Measurements from ENCODE around the gene PTPRZ1.

The PTPRZ1 gene

DNA sequence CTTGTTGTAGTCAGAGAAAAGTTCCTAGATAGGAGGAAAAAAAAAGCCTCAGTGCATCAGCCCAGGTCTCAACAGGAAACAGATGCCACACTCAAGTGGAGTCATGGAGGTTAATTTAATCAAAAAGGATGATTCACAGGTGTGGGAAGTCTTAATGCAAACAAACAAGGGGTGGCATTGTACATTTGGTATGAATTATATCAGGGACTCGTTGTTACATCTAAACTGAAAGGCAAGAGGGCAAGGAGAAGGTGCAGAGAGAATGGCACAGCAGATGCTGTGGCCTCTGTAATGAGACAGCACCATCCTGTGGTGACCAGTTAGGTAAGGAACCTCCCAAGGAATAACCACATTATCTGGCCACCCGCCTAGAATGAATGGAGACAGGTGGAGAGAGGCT lies 133.7 kb downstream of the PTPRZ1 start:
- no peak overlapping the region for H3K27ac ChIP-seq (ENCODE audit: low read depth, low read length)
- H3K36me3 ChIP-seq (ENCODE audit: control insufficient read depth, insufficient read depth, low read length) = peaks cover 41% of the 10 kb centered on the region
- H3K4me3 ChIP-seq (ENCODE audit: low read depth, low read length) = no peak overlapping the region
- H3K27me3 ChIP-seq (ENCODE audit: control insufficient read depth, insufficient read depth, low read length) = no peaks in the 10 kb centered on the region
- no peaks in the 10 kb centered on the region for H3K4me1 ChIP-seq (ENCODE audit: control insufficient read depth, insufficient read depth, low read length)
- H3K9ac ChIP-seq (ENCODE audit: low read depth, low read length) = no peak overlapping the region
- no peaks in the 10 kb centered on the region for H3K9me3 ChIP-seq (ENCODE audit: control insufficient read depth, insufficient read depth, low read length)

DNA sequence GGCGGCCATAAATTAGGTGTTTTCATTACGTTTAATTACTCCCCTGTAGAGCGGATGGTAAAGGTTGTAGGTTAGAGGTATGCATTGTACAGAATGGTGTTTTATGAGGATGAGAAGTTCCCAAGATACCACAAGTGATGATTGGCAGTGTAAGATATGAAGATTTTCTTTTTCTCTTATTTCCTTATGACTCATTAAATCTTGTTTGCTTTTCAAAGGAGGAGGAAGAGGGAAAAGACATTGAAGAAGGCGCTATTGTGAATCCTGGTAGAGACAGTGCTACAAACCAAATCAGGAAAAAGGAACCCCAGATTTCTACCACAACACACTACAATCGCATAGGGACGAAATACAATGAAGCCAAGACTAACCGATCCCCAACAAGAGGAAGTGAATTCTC lies 137.2 kb downstream of the PTPRZ1 start:
- no peaks in the 10 kb centered on the region for H3K4me1 ChIP-seq (ENCODE audit: control insufficient read depth, insufficient read depth, low read length)
- no peak overlapping the region for H3K27ac ChIP-seq (ENCODE audit: low read depth, low read length)
- H3K36me3 ChIP-seq (ENCODE audit: control insufficient read depth, insufficient read depth, low read length) = peaks cover 59% of the 10 kb centered on the region
- H3K4me3 ChIP-seq (ENCODE audit: low read depth, low read length) = no peak overlapping the region
- no peaks in the 10 kb centered on the region for H3K27me3 ChIP-seq (ENCODE audit: control insufficient read depth, insufficient read depth, low read length)
- H3K9ac ChIP-seq (ENCODE audit: low read depth, low read length) = no peak overlapping the region
- H3K9me3 ChIP-seq (ENCODE audit: control insufficient read depth, insufficient read depth, low read length) = no peaks in the 10 kb centered on the region

DNA sequence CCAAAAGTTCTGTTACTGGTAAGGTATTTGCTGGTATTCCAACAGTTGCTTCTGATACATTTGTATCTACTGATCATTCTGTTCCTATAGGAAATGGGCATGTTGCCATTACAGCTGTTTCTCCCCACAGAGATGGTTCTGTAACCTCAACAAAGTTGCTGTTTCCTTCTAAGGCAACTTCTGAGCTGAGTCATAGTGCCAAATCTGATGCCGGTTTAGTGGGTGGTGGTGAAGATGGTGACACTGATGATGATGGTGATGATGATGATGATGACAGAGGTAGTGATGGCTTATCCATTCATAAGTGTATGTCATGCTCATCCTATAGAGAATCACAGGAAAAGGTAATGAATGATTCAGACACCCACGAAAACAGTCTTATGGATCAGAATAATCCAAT lies 140.1 kb downstream of the PTPRZ1 start:
- Histone ChIP-seq H3K9ac (ENCODE audit: low read depth, low read length) (no peak overlapping the region), H3K27ac (ENCODE audit: low read depth, low read length) (no peak overlapping the region), H3K4me1 (ENCODE audit: control insufficient read depth, insufficient read depth, low read length) (no peaks in the 10 kb centered on the region), H3K36me3 (ENCODE audit: control insufficient read depth, insufficient read depth, low read length) (peaks cover 50% of the 10 kb centered on the region), H3K27me3 (ENCODE audit: control insufficient read depth, insufficient read depth, low read length) (no peaks in the 10 kb centered on the region), H3K9me3 (ENCODE audit: control insufficient read depth, insufficient read depth, low read length) (no peaks in the 10 kb centered on the region), H3K4me3 (ENCODE audit: low read depth, low read length) (no peak overlapping the region)

DNA sequence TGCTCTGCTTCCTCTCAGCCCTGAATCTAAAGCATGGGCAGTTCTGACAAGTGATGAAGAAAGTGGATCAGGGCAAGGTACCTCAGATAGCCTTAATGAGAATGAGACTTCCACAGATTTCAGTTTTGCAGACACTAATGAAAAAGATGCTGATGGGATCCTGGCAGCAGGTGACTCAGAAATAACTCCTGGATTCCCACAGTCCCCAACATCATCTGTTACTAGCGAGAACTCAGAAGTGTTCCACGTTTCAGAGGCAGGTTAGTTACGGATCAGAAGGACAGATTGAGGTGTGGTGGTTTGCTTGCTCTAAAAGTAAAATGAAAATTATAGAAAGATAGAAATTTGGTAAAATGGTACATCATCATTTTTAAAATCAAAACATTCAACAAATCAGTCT lies 140.7 kb downstream of the PTPRZ1 start:
- no peaks in the 10 kb centered on the region for H3K9me3 ChIP-seq (ENCODE audit: control insufficient read depth, insufficient read depth, low read length)
- H3K36me3 ChIP-seq (ENCODE audit: control insufficient read depth, insufficient read depth, low read length) = peaks cover 50% of the 10 kb centered on the region
- no peak overlapping the region for H3K9ac ChIP-seq (ENCODE audit: low read depth, low read length)
- H3K27me3 ChIP-seq (ENCODE audit: control insufficient read depth, insufficient read depth, low read length) = no peaks in the 10 kb centered on the region
- no peak overlapping the region for H3K4me3 ChIP-seq (ENCODE audit: low read depth, low read length)
- no peaks in the 10 kb centered on the region for H3K4me1 ChIP-seq (ENCODE audit: control insufficient read depth, insufficient read depth, low read length)
- no peak overlapping the region for H3K27ac ChIP-seq (ENCODE audit: low read depth, low read length)

DNA sequence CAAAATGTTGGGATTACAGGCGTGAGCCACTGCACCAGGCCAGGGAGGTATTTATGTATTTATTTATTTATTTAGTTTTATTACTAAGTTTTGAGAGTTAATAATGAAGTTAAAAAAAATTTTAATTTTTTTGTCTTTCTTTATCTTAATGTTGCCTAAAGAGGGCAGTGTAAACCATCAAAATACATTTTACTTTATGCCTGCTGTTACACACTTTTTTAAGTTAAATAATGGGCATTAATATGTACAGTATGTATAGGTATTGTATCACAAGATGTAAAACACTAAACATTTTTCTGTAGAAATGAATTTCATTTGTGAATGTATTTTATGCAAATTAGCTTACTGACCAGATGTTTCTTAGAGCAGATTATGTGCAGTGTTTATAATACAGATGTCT lies 141.7 kb downstream of the PTPRZ1 start:
- no peak overlapping the region for H3K9ac ChIP-seq (ENCODE audit: low read depth, low read length)
- peaks cover 54% of the 10 kb centered on the region for H3K36me3 ChIP-seq (ENCODE audit: control insufficient read depth, insufficient read depth, low read length)
- H3K27me3 ChIP-seq (ENCODE audit: control insufficient read depth, insufficient read depth, low read length) = no peaks in the 10 kb centered on the region
- H3K4me3 ChIP-seq (ENCODE audit: low read depth, low read length) = no peak overlapping the region
- H3K4me1 ChIP-seq (ENCODE audit: control insufficient read depth, insufficient read depth, low read length) = no peaks in the 10 kb centered on the region
- H3K9me3 ChIP-seq (ENCODE audit: control insufficient read depth, insufficient read depth, low read length) = no peaks in the 10 kb centered on the region
- no peak overlapping the region for H3K27ac ChIP-seq (ENCODE audit: low read depth, low read length)

DNA sequence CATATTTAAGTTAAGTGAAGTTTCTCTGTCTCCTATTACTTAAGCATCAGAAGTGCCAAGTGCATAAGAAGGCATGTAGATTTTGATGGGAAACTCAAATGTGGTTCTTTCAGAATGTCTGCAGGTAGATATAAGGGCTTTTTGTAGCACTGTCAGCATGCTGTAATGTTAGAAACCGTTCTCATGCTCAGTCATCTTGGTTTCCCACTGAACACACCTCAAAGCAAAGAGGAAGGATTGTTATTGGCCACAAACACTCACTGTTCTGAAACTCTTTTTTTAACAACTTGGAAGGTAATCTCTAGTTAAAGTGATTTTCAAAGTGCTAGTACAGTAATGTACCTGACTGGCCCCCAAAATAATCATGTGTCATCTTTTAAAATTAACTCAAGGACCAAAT lies 145.1 kb downstream of the PTPRZ1 start:
- H3K27ac ChIP-seq (ENCODE audit: low read depth, low read length) = no peak overlapping the region
- H3K27me3 ChIP-seq (ENCODE audit: control insufficient read depth, insufficient read depth, low read length) = no peaks in the 10 kb centered on the region
- H3K9me3 ChIP-seq (ENCODE audit: control insufficient read depth, insufficient read depth, low read length) = no peaks in the 10 kb centered on the region
- H3K4me3 ChIP-seq (ENCODE audit: low read depth, low read length) = no peak overlapping the region
- no peaks in the 10 kb centered on the region for H3K4me1 ChIP-seq (ENCODE audit: control insufficient read depth, insufficient read depth, low read length)
- no peak overlapping the region for H3K9ac ChIP-seq (ENCODE audit: low read depth, low read length)
- peaks cover 20% of the 10 kb centered on the region for H3K36me3 ChIP-seq (ENCODE audit: control insufficient read depth, insufficient read depth, low read length)

DNA sequence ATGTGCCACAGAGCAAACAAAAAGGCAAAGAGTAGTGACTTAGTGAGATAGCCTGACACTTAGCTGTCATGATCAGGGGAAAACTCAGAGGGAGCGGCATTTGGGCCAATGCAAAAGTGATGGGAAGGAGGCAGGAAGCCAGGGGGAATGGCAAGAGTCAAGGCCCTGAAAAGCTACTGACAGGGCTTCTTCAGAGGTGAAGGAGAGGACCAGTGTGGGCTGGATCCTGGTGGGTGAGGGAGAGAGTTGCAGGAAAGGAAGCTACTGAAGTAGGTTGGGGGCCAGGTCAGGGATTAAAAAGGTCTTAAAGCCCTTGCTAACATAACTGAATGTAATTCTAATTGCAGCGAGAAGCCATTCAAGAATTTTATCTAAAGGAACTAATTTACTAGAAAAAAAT lies 154.1 kb downstream of the PTPRZ1 start:
- Histone ChIP-seq H3K36me3 (ENCODE audit: control insufficient read depth, insufficient read depth, low read length) (peaks cover 31% of the 10 kb centered on the region), H3K4me1 (ENCODE audit: control insufficient read depth, insufficient read depth, low read length) (no peaks in the 10 kb centered on the region), H3K4me3 (ENCODE audit: low read depth, low read length) (no peak overlapping the region), H3K27me3 (ENCODE audit: control insufficient read depth, insufficient read depth, low read length) (no peaks in the 10 kb centered on the region), H3K9ac (ENCODE audit: low read depth, low read length) (no peak overlapping the region), H3K9me3 (ENCODE audit: control insufficient read depth, insufficient read depth, low read length) (no peaks in the 10 kb centered on the region), H3K27ac (ENCODE audit: low read depth, low read length) (no peak overlapping the region)

DNA sequence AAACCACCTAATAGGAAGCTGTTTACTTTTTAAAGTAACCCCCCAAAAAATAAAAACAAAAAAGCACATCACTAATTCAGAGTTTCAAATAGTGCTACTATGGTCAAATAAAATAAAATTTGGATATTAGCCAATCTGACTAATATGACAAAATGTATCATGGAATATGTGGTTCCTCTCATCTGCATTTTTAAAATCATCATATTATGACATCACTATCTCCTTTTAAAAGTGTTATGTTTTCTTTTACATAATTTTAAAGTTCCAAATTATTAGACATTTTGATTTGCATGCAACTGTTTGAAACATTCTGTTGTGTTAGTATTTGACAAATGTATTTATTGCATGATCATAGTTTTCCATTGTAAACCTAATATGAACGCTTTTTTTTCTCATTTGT lies 160.7 kb downstream of the PTPRZ1 start:
- no peaks in the 10 kb centered on the region for H3K27me3 ChIP-seq (ENCODE audit: control insufficient read depth, insufficient read depth, low read length)
- no peak overlapping the region for H3K9ac ChIP-seq (ENCODE audit: low read depth, low read length)
- H3K36me3 ChIP-seq (ENCODE audit: control insufficient read depth, insufficient read depth, low read length) = peaks cover 77% of the 10 kb centered on the region
- H3K4me1 ChIP-seq (ENCODE audit: control insufficient read depth, insufficient read depth, low read length) = no peaks in the 10 kb centered on the region
- no peak overlapping the region for H3K27ac ChIP-seq (ENCODE audit: low read depth, low read length)
- no peaks in the 10 kb centered on the region for H3K9me3 ChIP-seq (ENCODE audit: control insufficient read depth, insufficient read depth, low read length)
- H3K4me3 ChIP-seq (ENCODE audit: low read depth, low read length) = no peak overlapping the region

DNA sequence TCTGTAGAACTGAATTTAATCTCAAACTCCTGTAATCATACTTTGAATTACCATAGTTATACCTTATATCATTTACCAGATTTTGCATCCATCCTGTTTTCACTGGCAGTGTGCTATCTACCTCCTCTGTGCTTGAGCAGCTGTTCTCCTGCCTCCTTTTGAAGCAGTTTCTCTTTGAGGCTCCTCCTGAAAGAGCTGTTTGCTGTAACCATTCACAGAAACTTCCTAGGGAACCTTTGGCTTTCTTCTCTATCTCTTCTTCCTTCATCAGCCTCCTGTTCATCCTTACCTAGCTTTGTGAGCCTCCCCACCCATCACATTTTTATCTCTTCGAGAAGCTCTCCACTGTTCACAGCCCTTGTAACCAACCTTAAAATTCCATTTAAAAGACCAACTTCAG lies 162.9 kb downstream of the PTPRZ1 start:
- Histone ChIP-seq H3K4me3 (ENCODE audit: low read depth, low read length) (no peak overlapping the region), H3K9me3 (ENCODE audit: control insufficient read depth, insufficient read depth, low read length) (no peaks in the 10 kb centered on the region), H3K27ac (ENCODE audit: low read depth, low read length) (no peak overlapping the region), H3K27me3 (ENCODE audit: control insufficient read depth, insufficient read depth, low read length) (no peaks in the 10 kb centered on the region), H3K9ac (ENCODE audit: low read depth, low read length) (no peak overlapping the region), H3K36me3 (ENCODE audit: control insufficient read depth, insufficient read depth, low read length) (peaks cover 96% of the 10 kb centered on the region), H3K4me1 (ENCODE audit: control insufficient read depth, insufficient read depth, low read length) (no peaks in the 10 kb centered on the region)

DNA sequence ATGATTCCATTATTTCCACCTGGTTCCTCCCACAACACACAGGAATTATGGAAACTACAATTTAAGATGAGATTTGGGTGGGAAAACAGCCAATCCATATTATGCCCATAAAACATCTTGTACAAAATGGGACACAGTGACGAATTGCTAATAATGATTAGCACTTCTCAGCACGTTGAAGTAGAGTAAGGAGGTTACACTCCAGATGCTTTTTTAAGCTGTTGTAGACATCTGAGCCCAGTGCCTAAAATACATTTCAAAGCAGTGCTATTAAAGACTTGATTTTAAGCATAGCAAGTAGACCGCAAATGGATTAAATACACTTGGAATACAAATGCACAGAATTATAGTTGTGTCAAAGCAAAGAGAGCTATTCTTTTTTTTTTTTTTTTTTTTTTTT lies 165.2 kb downstream of the PTPRZ1 start:
- Histone ChIP-seq H3K4me3 (ENCODE audit: low read depth, low read length) (no peak overlapping the region), H3K27ac (ENCODE audit: low read depth, low read length) (no peak overlapping the region), H3K4me1 (ENCODE audit: control insufficient read depth, insufficient read depth, low read length) (no peaks in the 10 kb centered on the region), H3K36me3 (ENCODE audit: control insufficient read depth, insufficient read depth, low read length) (peaks cover 97% of the 10 kb centered on the region), H3K27me3 (ENCODE audit: control insufficient read depth, insufficient read depth, low read length) (no peaks in the 10 kb centered on the region), H3K9ac (ENCODE audit: low read depth, low read length) (no peak overlapping the region), H3K9me3 (ENCODE audit: control insufficient read depth, insufficient read depth, low read length) (no peaks in the 10 kb centered on the region)

DNA sequence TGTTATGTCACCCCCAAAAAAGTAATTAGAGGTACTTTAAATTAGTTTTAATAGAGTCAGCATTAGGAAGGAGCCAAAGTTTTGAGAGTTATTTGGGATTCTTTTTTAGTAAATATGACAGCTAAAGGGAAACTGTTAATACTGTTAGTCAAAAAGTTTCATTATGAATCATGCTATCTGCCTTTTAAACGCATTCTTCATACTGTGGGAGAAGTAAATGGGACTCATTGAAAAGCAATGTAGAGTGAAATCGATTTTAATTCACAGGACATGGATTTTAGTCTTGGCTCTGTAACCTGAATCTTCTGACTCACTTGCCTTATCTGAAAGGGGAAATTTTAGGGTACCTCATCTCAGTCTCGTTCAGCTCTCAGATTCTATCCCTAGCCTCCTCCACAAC lies 165.9 kb downstream of the PTPRZ1 start:
- Histone ChIP-seq H3K4me3 (ENCODE audit: low read depth, low read length) (no peak overlapping the region), H3K4me1 (ENCODE audit: control insufficient read depth, insufficient read depth, low read length) (no peaks in the 10 kb centered on the region), H3K36me3 (ENCODE audit: control insufficient read depth, insufficient read depth, low read length) (peaks cover 97% of the 10 kb centered on the region), H3K27me3 (ENCODE audit: control insufficient read depth, insufficient read depth, low read length) (no peaks in the 10 kb centered on the region), H3K9me3 (ENCODE audit: control insufficient read depth, insufficient read depth, low read length) (no peaks in the 10 kb centered on the region), H3K9ac (ENCODE audit: low read depth, low read length) (no peak overlapping the region), H3K27ac (ENCODE audit: low read depth, low read length) (no peak overlapping the region)

DNA sequence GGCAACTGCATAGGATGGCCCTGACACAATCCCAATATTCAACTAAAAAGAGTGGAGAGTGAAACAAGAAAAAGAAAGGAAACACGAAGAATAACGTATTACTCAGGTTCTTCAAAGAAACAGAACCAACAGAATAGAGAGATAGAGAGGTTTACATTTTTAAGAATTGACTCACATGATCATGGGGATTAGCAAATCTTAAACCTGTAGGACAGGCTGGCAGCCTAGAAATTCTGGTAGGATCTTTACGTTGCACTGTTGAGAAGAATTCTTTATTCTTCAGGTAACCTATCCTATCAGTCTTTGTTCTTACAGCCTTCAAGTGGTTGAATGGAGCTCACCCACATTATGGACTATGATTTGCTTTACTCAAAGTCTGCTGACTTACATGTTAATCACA lies 167.2 kb downstream of the PTPRZ1 start:
- Histone ChIP-seq H3K4me1 (ENCODE audit: control insufficient read depth, insufficient read depth, low read length) (no peaks in the 10 kb centered on the region), H3K9ac (ENCODE audit: low read depth, low read length) (no peak overlapping the region), H3K4me3 (ENCODE audit: low read depth, low read length) (no peak overlapping the region), H3K27me3 (ENCODE audit: control insufficient read depth, insufficient read depth, low read length) (no peaks in the 10 kb centered on the region), H3K9me3 (ENCODE audit: control insufficient read depth, insufficient read depth, low read length) (no peaks in the 10 kb centered on the region), H3K36me3 (ENCODE audit: control insufficient read depth, insufficient read depth, low read length) (peaks cover 97% of the 10 kb centered on the region), H3K27ac (ENCODE audit: low read depth, low read length) (no peak overlapping the region)

Data from HUES48 (cell line).